ENCODE results near the gene TTC1. TPM values are rescaled to one million over a fixed set of nuclear protein-coding genes. Genes with fewer than 3 reads are reported as not detected.
A peak's percentile ranks its signal among the peaks of the same experiment; 100 is the strongest.

The TTC1 gene
- polyA plus RNA-seq, 6 donors from 2014 or later = 85.2 to 153 (median 96.7) TPM

GRCh38 chr5:160033546-160034252, 24.8 kb downstream of the TTC1 start:
- H3K36me3 Mint-ChIP-seq = peaks cover 15 to 26% of the 10 kb centered on the region in 2 donors
- ATAC-seq (ENCODE audit: low read depth in 2 of 2) = no peak
- DNase-seq = no peak
- H3K27ac Mint-ChIP-seq = peak overlapping the region in 3 of 6 donors; percentile 22 to 63 (median 32)
- H3K4me1 Mint-ChIP-seq = no peaks in the 10 kb centered on the region
- no peak overlapping the region for H3K4me3 Mint-ChIP-seq
- H3K9me3 Mint-ChIP-seq = no peaks in the 10 kb centered on the region
- H3K27me3 Mint-ChIP-seq = no peaks in the 10 kb centered on the region

GRCh38 chr5:160036243-160036642, 27.3 kb downstream of the TTC1 start:
- peak overlapping the region in 1 of 6 donors; percentile 10 for H3K27ac Mint-ChIP-seq
- no peaks in the 10 kb centered on the region for H3K4me1 Mint-ChIP-seq
- H3K9me3 Mint-ChIP-seq = no peaks in the 10 kb centered on the region
- no peak for ATAC-seq (ENCODE audit: low read depth in 2 of 2)
- no peak overlapping the region for H3K4me3 Mint-ChIP-seq
- no peak for DNase-seq
- H3K36me3 Mint-ChIP-seq = peaks cover 15 to 25% of the 10 kb centered on the region in 2 donors
- no peaks in the 10 kb centered on the region for H3K27me3 Mint-ChIP-seq

- no peak for ATAC-seq (ENCODE audit: low read depth in 2 of 2)
- Mint-ChIP-seq H3K4me3 (no peak overlapping the region), H3K27ac (no peak overlapping the region)
These were observed 27.9 kb downstream of the TTC1 start for GRCh38 chr5:160036884-160037283.

GRCh38 chr5:160039810-160040470, 31.0 kb downstream of the TTC1 start:
- H3K36me3 Mint-ChIP-seq = peaks cover 15 to 30% of the 10 kb centered on the region in 2 donors
- no peak for ATAC-seq (ENCODE audit: low read depth in 2 of 2)

More at GRCh38 chr5:160036884-160037283, 27.9 kb downstream of the TTC1 start:
- no peak for DNase-seq
- H3K27me3 Mint-ChIP-seq = no peaks in the 10 kb centered on the region
- peaks cover 15 to 25% of the 10 kb centered on the region in 2 donors for H3K36me3 Mint-ChIP-seq
- H3K9me3 Mint-ChIP-seq = no peaks in the 10 kb centered on the region
- no peaks in the 10 kb centered on the region for H3K4me1 Mint-ChIP-seq

GRCh38 chr5:160040471-160040835, 31.5 kb downstream of the TTC1 start:
- no peak overlapping the region for H3K27ac Mint-ChIP-seq
- H3K4me3 Mint-ChIP-seq = no peak overlapping the region
- DNase-seq (no peak), ATAC-seq (ENCODE audit: low read depth in 2 of 2) (no peak)
- H3K9me3 Mint-ChIP-seq = no peaks in the 10 kb centered on the region
- peaks cover 16 to 30% of the 10 kb centered on the region in 2 donors for H3K36me3 Mint-ChIP-seq
- no peaks in the 10 kb centered on the region for H3K27me3 Mint-ChIP-seq
- H3K4me1 Mint-ChIP-seq = no peaks in the 10 kb centered on the region

More at GRCh38 chr5:160039810-160040470, 31.0 kb downstream of the TTC1 start:
- no peak overlapping the region for H3K4me3 Mint-ChIP-seq
- H3K9me3 Mint-ChIP-seq = no peaks in the 10 kb centered on the region
- no peak overlapping the region for H3K27ac Mint-ChIP-seq
- no peaks in the 10 kb centered on the region for H3K27me3 Mint-ChIP-seq
- no peaks in the 10 kb centered on the region for H3K4me1 Mint-ChIP-seq
- no peak for DNase-seq

- no peaks in the 10 kb centered on the region for H3K27me3 Mint-ChIP-seq
- ATAC-seq (ENCODE audit: low read depth in 2 of 2) (no peak), DNase-seq (no peak)
- no peaks in the 10 kb centered on the region for H3K9me3 Mint-ChIP-seq
- H3K27ac Mint-ChIP-seq = no peak overlapping the region
- no peak overlapping the region for H3K4me3 Mint-ChIP-seq
- no peaks in the 10 kb centered on the region for H3K4me1 Mint-ChIP-seq
- H3K36me3 Mint-ChIP-seq = peaks cover 13 to 30% of the 10 kb centered on the region in 2 donors
These were observed 33.7 kb downstream of the TTC1 start for GRCh38 chr5:160042671-160043070.

GRCh38 chr5:160044391-160044804, 35.5 kb downstream of the TTC1 start:
- Mint-ChIP-seq H3K27me3 (no peaks in the 10 kb centered on the region), H3K4me3 (no peak overlapping the region), H3K36me3 (peaks cover 21 to 27% of the 10 kb centered on the region in 2 donors), H3K9me3 (no peaks in the 10 kb centered on the region), H3K27ac (peak overlapping the region in 1 of 6 donors; percentile 79), H3K4me1 (no peaks in the 10 kb centered on the region)
- no peak for ATAC-seq (ENCODE audit: low read depth in 2 of 2)
- DNase-seq = no peak

GRCh38 chr5:160044967-160045366, 36.0 kb downstream of the TTC1 start:
- no peaks in the 10 kb centered on the region for H3K27me3 Mint-ChIP-seq
- no peak overlapping the region for H3K4me3 Mint-ChIP-seq
- no peaks in the 10 kb centered on the region for H3K4me1 Mint-ChIP-seq
- DNase-seq (no peak), ATAC-seq (ENCODE audit: low read depth in 2 of 2) (no peak)
- H3K36me3 Mint-ChIP-seq = peaks cover 24 to 30% of the 10 kb centered on the region in 2 donors
- no peak overlapping the region for H3K27ac Mint-ChIP-seq
- H3K9me3 Mint-ChIP-seq = no peaks in the 10 kb centered on the region

GRCh38 chr5:160047423-160047822, 38.5 kb downstream of the TTC1 start:
- ATAC-seq (ENCODE audit: low read depth in 2 of 2) (no peak), DNase-seq (no peak)
- H3K27ac Mint-ChIP-seq = peak overlapping the region in 2 of 6 donors; percentile 21 to 73
- no peaks in the 10 kb centered on the region for H3K4me1 Mint-ChIP-seq
- H3K9me3 Mint-ChIP-seq = no peaks in the 10 kb centered on the region
- H3K36me3 Mint-ChIP-seq = peaks cover 30 to 41% of the 10 kb centered on the region in 2 donors
- H3K4me3 Mint-ChIP-seq = no peak overlapping the region
- no peaks in the 10 kb centered on the region for H3K27me3 Mint-ChIP-seq

- H3K9me3 Mint-ChIP-seq = no peaks in the 10 kb centered on the region
- DNase-seq (no peak), ATAC-seq (ENCODE audit: low read depth in 2 of 2) (no peak)
- H3K4me3 Mint-ChIP-seq = no peak overlapping the region
- H3K27ac Mint-ChIP-seq = no peak overlapping the region
- H3K36me3 Mint-ChIP-seq = peaks cover 30 to 46% of the 10 kb centered on the region in 2 donors
- no peaks in the 10 kb centered on the region for H3K4me1 Mint-ChIP-seq
- no peaks in the 10 kb centered on the region for H3K27me3 Mint-ChIP-seq
These were observed 39.2 kb downstream of the TTC1 start for GRCh38 chr5:160048131-160048530.

GRCh38 chr5:160049099-160049498, 40.2 kb downstream of the TTC1 start:
- peaks cover 37 to 52% of the 10 kb centered on the region in 2 donors for H3K36me3 Mint-ChIP-seq
- DNase-seq = no peak
- no peaks in the 10 kb centered on the region for H3K9me3 Mint-ChIP-seq
- no peaks in the 10 kb centered on the region for H3K27me3 Mint-ChIP-seq
- H3K4me1 Mint-ChIP-seq = no peaks in the 10 kb centered on the region
- no peak overlapping the region for H3K4me3 Mint-ChIP-seq
- H3K27ac Mint-ChIP-seq = peak overlapping the region in 2 of 6 donors; percentile 20 to 81
- no peak for ATAC-seq (ENCODE audit: low read depth in 2 of 2)

- peak overlapping the region in 3 of 6 donors; percentile 44 to 66 (median 56) for H3K27ac Mint-ChIP-seq
- no peak overlapping the region for H3K4me3 Mint-ChIP-seq
- peaks cover 42 to 45% of the 10 kb centered on the region in 2 donors for H3K36me3 Mint-ChIP-seq
These were observed 45.1 kb downstream of the TTC1 start for GRCh38 chr5:160054047-160054446.

GRCh38 chr5:160054831-160055230, 45.9 kb downstream of the TTC1 start:
- peak overlapping the region in 1 of 6 donors; percentile 85 for H3K27ac Mint-ChIP-seq
- H3K4me3 Mint-ChIP-seq = no peak overlapping the region
- no peaks in the 10 kb centered on the region for H3K4me1 Mint-ChIP-seq
- DNase-seq (no peak), ATAC-seq (ENCODE audit: low read depth in 2 of 2) (no peak)
- no peaks in the 10 kb centered on the region for H3K27me3 Mint-ChIP-seq
- H3K9me3 Mint-ChIP-seq = no peaks in the 10 kb centered on the region
- peaks cover 41 to 46% of the 10 kb centered on the region in 2 donors for H3K36me3 Mint-ChIP-seq

More at GRCh38 chr5:160054047-160054446, 45.1 kb downstream of the TTC1 start:
- ATAC-seq (ENCODE audit: low read depth in 2 of 2) (no peak), DNase-seq (no peak)
- no peaks in the 10 kb centered on the region for H3K4me1 Mint-ChIP-seq
- H3K27me3 Mint-ChIP-seq = no peaks in the 10 kb centered on the region
- no peaks in the 10 kb centered on the region for H3K9me3 Mint-ChIP-seq

GRCh38 chr5:160057256-160057655, 48.3 kb downstream of the TTC1 start:
- H3K9me3 Mint-ChIP-seq = no peaks in the 10 kb centered on the region
- DNase-seq (no peak), ATAC-seq (ENCODE audit: low read depth in 2 of 2) (no peak)
- H3K27me3 Mint-ChIP-seq = no peaks in the 10 kb centered on the region
- H3K27ac Mint-ChIP-seq = no peak overlapping the region
- peaks cover 34 to 52% of the 10 kb centered on the region in 2 donors for H3K36me3 Mint-ChIP-seq
- H3K4me3 Mint-ChIP-seq = no peak overlapping the region
- H3K4me1 Mint-ChIP-seq = no peaks in the 10 kb centered on the region

Data from naive B cell (primary cell).